ENCODE data around the gene DHX34.
A peak's percentile ranks its signal among the peaks of the same experiment; 100 is the strongest.
"Not testable (repeated sequence)": the region's sequence is repeated elsewhere in the genome, so short reads cannot be mapped to it uniquely, and the experiment has no call there.

DHX34 gene, protein sequence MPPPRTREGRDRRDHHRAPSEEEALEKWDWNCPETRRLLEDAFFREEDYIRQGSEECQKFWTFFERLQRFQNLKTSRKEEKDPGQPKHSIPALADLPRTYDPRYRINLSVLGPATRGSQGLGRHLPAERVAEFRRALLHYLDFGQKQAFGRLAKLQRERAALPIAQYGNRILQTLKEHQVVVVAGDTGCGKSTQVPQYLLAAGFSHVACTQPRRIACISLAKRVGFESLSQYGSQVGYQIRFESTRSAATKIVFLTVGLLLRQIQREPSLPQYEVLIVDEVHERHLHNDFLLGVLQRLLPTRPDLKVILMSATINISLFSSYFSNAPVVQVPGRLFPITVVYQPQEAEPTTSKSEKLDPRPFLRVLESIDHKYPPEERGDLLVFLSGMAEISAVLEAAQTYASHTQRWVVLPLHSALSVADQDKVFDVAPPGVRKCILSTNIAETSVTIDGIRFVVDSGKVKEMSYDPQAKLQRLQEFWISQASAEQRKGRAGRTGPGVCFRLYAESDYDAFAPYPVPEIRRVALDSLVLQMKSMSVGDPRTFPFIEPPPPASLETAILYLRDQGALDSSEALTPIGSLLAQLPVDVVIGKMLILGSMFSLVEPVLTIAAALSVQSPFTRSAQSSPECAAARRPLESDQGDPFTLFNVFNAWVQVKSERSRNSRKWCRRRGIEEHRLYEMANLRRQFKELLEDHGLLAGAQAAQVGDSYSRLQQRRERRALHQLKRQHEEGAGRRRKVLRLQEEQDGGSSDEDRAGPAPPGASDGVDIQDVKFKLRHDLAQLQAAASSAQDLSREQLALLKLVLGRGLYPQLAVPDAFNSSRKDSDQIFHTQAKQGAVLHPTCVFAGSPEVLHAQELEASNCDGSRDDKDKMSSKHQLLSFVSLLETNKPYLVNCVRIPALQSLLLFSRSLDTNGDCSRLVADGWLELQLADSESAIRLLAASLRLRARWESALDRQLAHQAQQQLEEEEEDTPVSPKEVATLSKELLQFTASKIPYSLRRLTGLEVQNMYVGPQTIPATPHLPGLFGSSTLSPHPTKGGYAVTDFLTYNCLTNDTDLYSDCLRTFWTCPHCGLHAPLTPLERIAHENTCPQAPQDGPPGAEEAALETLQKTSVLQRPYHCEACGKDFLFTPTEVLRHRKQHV

DNA sequence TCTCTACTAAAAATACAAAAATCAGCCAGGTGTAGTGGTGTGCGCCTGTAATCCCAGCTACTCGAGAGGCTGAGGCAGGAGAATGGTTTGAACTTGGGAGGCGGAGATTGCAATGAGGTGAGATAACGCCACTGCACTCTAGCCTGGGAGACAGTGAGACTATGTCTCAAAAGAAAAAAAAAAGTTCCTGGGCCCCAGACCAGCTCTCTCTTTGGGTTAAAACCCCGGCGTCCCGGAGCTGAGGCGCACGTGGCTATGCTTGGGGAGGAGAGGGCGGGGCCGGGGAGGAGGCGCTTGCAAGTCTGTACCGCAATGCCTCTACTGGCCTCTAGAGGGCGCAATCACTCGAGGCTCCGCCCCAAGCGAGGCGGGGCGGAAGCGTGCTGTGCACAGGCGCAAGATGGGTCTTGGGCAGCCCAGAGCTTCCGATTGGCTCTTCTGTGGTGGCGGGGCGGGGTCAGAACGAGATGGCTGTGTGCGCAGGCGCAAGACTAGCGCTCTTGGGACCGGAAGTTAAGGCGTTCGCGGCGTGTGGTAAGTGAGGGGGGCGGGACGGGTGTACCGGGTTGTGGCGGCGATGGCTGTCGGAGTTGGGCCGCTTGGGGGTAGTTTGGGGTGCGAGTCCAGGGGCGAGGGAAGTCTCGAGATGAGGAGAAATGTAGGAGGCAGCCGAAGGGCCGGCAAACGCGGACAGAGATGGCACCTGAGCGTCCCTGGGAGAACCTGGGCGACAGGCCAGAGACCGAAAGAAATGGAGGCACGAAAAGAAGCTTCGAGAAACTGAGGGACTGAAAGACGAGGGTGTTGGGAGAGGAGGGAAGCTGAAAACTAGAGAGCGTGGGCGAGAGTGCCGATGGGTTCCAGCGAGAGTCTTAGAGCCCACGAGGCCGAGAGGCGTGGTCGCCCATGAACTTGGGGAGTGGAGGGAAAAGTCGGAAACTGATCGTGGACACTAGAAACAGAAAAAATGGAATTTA, at the start of gene DHX34:
DHX34 (plus strand) TSS at position 497 of the 977 bp plus-strand sequence. CDS start 3,716 bp downstream, outside the sequence.
- DNase-seq (ENCODE audit: low read depth in 3 of 3, low spot score in 1 of 3), result peak; percentile 98 to 100 (median 98)

DNA sequence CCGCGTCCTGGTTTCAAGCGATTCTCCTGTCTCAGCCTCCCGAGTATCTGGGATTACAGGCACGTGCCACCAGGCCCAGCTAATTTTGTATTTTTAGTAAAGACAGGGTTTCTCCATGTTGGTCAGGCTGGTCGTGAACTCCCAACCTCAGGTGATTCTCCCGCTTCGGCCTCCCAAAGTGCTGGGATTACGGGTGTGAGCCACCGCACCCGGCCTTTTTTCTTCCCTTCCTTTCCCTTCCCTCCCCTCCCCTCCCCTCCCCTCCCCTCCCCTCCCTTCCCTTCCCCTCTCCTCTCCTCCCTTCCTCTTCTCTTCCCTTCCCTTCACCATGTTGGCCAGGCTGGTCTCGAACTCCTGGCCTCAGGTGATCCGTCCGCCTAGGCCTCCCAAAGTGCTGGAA, 48.2 kb upstream of the DHX34 start:
- DNase-seq (ENCODE audit: low read depth in 3 of 3, low spot score in 1 of 3), result not testable (repeated sequence)

DNA sequence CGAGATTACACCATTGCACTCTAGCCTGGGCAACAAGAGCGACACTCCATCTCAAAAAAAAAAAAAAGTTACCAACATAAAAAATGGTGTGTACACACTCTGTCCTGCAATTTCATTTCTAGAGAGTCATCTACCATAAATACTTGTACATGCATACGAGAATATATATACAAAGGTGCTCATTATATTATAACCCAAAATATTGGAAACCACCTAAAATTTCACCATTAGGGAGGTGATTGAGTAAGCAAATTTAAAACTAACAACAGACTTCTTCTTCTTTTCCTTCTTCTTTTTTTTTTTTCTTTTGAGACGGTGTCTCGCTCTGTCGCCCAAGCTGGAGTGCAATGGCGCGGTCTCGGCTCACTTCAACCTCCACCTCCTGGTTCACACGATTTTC, 46.9 kb upstream of the DHX34 start:
- no peak for DNase-seq (ENCODE audit: low read depth in 3 of 3, low spot score in 1 of 3)

DNA sequence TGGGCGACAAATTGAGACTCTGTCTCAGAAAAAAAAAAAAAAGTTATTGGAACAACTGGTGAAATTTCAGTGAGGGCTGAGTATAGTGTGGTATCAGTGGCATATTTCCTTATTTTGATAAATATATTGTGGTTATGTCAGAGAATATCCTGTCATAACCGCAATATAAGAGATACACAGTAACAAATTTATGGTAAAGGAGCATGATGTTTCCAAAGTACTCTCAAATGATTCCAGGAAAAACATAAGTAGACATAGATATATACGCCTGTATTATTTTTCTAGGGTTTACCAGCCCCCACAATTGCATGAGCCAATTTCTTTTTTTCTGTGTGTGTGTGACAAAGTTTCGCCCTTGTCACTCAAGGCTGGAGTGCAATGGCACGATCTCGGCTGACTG, 45.1 kb upstream of the DHX34 start:
- DNase-seq (ENCODE audit: low read depth in 3 of 3, low spot score in 1 of 3), result no peak

DNA sequence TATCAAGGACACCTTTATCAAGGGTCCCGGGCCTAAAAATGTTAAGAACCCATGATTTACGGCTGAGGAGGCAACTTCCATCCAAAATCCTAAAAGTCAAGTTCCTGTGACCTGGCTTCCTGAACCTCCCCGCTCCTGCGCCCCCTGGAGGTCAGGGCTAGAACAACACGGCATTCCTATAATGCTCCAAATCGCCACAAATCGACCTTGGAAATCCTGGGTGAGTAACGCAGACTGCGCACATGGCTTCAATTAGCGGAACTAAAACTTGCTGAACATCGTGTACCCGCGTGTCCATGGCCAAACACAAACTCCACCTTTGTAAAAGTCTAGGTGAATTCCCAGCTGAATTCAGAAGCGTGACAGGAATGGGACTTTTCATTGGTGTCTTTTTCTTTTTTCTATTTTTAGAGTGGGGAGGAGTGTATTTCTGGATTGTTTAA, 43.8 kb upstream of the DHX34 start:
- DNase-seq (ENCODE audit: low read depth in 3 of 3, low spot score in 1 of 3), result peak; percentile 15 to 46 (median 29)

DNA sequence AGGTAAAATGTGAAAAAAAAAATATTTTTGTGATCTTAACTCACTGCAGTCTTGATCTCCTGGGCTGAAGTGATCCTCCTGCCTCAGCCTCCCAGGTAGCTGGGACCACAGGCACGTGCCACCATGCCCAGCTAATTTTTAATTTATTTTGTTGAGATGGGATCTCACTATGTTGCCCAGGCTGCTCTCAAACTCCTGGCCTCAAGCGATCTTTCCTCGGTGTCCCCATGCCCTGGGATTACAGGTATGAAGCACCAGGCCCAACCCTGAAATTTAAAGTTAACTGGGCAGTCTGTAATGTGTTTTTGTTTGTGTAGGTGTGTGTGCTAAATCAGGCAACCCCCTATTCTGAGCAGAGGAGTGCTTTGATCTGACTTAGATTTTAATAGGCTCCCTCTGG, 42.8 kb upstream of the DHX34 start:
- DNase-seq (ENCODE audit: low read depth in 3 of 3, low spot score in 1 of 3), result no peak

DNA sequence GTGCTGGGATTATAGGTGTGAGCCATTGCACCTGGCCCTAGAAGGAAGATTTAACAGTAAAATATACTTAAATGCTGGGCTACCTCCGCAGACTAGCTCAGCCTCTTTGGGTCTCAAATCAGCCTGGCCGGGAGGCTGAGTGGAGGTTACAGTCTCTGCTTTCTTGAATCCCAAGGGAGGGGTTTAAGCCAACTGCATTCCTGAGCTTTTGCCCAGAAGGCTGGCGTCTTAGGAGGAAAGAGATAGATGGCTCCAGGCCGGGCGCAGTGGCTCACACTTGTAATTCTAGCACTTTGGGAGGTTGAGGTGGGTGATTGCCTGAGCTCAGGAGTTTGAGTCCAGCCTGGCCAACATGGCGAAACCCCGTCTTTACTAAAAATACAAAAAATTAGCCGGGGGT, 40.1 kb upstream of the DHX34 start:
- DNase-seq (ENCODE audit: low read depth in 3 of 3, low spot score in 1 of 3), result no peak

DNA sequence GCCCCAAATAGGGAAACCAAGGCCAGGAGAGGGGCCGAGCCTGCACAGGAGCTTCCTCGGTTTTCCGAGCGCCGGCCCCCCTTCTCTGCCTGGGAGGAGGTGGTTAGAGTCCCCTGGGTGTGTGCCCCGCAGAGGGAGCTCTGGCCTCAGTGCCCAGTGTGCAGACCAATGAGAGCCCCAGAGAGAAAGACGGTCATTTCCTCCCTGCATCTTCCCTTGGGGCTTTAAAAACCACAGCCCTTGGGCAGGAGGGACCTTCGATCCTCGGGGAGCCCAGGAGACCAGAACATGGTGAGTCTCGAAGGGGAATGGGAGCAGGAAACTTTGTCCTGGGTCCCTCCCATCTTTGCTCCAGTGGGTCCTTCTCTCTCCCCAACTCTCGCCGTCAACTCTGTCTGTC, 39.5 kb upstream of the DHX34 start, which contains the start of gene C5AR1:
C5AR1 (plus strand) TSS at position 254 of the 400 bp plus-strand sequence; CDS start at position 289, 35 bp downstream.
- no peak for DNase-seq (ENCODE audit: low read depth in 3 of 3, low spot score in 1 of 3)

DNA sequence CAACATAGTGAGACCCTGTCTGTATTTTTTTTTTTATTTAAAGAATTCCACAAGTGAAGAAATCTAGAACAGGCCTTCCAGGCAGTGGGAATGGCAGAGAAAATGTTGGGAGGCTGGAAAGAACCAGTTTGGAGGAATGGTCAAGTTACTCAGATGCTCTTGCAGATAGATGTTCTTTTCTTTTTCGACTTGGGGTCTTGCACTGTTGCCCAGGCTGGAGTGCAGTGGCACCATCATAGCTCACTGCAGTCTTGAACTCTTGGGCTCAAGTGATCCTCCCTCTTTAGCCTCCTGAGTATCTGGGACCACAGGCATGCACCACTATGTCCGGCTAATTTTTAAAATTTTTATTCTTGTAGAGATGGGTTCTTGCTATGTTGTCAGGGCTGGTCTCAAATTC, 38.8 kb upstream of the DHX34 start:
- DNase-seq (ENCODE audit: low read depth in 3 of 3, low spot score in 1 of 3), result no peak

DNA sequence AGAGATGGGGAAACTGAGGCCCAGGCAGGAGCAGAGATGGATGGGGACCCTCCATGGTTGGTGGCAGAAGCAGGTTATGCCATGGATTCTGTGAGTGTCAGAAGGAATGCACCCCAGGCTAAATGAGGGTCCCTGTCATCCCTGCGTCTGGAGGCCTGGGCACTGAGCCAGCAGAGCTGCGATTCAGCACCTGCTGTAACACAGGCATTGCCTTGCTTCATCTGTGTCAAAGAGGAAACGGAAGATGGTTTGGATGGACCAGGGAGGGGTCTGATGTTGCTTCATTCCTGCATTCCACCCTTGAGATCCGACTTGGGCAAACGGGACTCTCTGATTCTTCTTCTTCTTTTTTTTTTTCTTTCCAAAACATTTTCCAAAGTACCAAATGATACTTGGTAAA, 38.3 kb upstream of the DHX34 start:
- DNase-seq (ENCODE audit: low read depth in 3 of 3, low spot score in 1 of 3), result no peak

DNA sequence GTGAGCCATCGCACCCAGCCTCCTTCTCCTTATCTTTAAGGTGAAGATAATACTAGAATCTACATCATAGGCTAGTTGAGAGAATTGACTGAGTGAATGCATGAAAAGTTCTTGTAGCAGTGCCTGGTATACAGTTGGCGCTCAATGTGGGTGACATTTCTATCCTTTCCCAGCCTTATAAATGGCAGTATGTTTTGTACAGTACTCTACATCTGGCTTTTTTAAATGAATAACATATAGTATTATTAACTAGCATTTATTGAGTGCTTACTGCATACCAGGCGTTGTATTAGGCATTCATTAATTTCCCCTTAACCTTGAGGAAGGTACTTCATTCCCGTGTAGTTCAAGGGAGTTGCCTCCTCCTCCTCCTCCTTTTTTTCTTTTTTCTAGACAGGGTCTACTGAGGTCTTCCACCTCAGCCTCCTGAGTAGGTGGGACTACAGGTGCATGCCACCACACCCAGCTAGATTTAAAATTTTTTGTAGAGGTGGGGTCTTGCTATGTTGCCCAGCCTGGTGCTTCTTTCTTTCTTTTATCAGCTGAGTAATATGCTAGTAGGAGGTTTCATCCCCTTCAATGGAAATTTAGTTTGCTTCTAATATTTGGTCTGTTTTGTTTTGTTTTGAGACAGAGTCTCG, 36.6 kb upstream of the DHX34 start:
- DNase-seq (ENCODE audit: low read depth in 3 of 3, low spot score in 1 of 3), result no peak

DNA sequence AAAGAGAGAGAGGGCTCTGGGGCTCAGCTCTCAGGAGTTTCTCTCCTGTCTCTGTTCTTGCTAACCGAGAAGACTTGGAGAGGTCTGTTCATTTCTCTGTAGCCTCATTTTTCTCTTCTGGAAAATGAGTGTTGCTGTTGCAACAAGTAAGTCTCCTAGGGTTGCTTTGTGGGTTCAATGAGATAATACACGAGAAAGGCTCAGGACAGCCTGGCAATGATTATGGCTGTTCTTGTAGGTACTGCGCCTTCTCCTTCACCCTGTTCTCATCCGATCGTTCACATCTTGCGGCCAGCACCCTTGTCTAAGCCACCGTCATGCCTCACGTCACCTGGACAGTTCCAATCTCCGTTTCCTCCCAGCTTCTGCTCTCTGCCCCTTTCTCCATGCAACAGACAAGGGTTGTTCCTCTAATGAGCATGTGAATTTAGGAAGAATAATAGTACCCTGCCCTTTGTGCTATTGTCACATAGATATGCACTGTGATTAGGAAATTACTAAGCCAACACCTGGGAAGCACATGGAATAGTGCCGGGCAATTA, 35.3 kb upstream of the DHX34 start:
- DNase-seq (ENCODE audit: low read depth in 3 of 3, low spot score in 1 of 3), result no peak

DNA sequence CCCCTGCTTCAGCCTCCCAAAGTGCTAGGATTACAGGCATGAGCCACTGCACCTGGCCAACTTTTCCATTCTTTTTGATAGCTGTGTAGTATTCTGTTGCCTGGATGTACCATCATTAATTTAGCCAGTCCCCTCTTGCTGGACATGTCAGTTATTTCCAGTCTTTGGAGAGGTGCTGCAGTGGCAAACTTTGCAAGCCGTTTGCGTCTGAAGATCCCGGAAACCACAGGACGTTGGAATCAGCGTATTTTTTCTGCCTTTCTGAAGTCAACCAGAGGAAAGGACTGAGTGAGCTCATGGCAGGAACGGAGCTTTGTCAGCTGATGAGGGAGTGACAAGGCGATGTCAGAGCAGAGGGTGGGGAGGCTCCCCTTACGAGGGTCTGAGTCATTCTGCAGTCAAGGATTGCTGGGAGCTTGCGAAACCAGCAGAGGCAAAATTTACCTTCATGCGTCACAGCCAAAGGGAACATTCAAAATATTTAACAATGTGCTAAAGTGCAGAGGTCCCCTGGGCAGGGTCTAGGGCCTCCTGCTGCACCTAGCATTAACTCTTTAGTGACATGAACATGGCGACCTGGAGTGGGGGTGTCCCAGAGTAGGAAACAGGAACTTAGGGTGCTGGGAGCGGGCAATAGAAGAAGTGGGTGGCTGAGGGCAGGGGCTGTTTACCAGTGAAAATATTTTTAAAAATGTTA, 33.8 kb upstream of the DHX34 start:
- no peak for DNase-seq (ENCODE audit: low read depth in 3 of 3, low spot score in 1 of 3)

DNA sequence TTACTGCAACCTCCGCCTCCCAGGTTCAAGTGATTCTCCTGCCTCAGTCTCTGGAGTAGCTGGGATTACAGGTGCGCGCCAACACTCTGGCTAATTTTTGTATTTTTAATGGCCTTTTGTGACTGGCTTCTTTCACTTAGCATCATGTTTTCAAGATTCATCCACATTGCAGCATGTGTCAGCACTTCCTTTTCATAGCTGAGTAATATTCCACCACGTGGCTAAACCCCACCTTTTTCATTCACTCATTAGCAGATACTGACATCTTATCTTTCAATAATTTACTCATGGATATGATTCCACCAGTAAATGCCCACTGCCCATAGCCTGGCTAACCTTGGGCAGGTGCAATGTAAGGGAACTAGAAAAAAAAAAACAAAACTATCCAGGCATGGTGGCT, 32.6 kb upstream of the DHX34 start:
- DNase-seq (ENCODE audit: low read depth in 3 of 3, low spot score in 1 of 3), result no peak

DNA sequence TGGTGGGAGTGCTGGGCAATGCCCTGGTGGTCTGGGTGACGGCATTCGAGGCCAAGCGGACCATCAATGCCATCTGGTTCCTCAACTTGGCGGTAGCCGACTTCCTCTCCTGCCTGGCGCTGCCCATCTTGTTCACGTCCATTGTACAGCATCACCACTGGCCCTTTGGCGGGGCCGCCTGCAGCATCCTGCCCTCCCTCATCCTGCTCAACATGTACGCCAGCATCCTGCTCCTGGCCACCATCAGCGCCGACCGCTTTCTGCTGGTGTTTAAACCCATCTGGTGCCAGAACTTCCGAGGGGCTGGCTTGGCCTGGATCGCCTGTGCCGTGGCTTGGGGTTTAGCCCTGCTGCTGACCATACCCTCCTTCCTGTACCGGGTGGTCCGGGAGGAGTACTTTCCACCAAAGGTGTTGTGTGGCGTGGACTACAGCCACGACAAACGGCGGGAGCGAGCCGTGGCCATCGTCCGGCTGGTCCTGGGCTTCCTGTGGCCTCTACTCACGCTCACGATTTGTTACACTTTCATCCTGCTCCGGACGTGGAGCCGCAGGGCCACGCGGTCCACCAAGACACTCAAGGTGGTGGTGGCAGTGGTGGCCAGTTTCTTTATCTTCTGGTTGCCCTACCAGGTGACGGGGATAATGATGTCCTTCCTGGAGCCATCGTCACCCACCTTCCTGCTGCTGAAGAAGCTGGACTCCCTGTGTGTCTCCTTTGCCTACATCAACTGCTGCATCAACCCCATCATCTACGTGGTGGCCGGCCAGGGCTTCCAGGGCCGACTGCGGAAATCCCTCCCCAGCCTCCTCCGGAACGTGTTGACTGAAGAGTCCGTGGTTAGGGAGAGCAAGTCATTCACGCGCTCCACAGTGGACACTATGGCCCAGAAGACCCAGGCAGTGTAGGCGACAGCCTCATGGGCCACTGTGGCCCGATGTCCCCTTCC, 28.9 kb upstream of the DHX34 start:
- DNase-seq (ENCODE audit: low read depth in 3 of 3, low spot score in 1 of 3), result no peak

DNA sequence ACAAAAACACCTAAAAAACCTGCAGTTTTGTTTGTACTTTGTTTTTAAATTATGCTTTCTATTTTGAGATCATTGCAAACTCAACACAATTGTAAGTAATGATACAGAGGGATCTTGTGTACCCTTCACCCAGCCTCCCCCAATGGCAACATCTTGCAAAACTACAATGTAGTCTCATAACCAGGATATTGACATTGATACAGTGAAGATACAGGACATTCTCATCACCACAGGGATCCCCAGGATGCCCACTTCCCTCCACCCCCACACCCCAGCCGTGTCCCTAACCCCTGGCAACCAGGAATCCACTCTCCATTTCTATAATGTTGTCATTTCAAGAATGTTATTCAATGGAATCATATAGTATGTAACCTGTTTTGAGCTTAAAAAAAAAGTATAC, 27.5 kb upstream of the DHX34 start:
- DNase-seq (ENCODE audit: low read depth in 3 of 3, low spot score in 1 of 3), result no peak

DNA sequence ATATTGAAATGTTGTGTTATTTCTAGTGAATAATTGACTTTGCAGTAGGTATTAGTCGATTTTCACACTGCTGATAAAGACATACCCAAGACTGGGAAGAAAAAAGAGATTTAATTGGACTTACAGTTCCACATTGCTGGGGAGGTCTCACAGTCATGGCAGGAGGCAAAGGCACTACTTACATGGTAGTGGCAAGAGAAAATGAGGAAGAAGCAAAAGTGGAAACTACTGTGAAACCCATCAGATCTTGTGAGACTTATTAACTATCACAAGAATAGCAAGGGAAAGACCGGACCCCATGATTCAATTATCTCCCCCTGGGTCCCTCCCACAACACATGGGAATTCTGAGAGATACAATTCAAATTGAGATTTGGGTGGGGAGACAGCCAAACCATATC, 27.1 kb upstream of the DHX34 start:
- DNase-seq (ENCODE audit: low read depth in 3 of 3, low spot score in 1 of 3), result no peak

DNA sequence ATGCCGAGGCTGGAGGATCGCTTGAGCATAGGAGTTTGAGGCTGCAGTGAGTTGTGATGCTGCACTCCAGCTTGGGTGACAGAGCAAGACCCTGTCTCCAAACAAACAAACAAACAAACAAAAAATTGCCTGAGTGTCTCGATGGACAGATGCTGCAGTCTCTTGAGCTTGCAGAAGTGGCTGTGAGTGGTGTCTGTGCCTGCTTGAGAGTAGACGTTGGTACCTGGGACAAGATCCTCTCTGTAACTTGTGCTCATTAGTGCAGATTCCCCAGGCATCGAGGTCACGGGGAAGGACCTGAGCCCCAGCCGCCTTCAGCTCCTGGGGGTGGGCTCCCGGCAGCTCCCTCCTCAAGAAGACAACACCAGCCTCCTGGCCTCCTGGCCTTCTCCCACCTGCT, 25.7 kb upstream of the DHX34 start:
- DNase-seq (ENCODE audit: low read depth in 3 of 3, low spot score in 1 of 3), result no peak
